ES-I3 (cell line): Measurements from ENCODE around the gene FOSL2.

ENCODE experiments used
- H3K36me3 ChIP-seq: 2 replicates; pipeline ENCODE4 v1.6.1; 2013; ENCODE audit warnings: mild to moderate bottlenecking, low read length, control low read depth, moderate library complexity; ENCODE audit not compliant: insufficient read depth
- H3K4me1 ChIP-seq: 2 replicates; pipeline ENCODE4 v1.6.1; 2013; ENCODE audit warnings: mild to moderate bottlenecking, control low read depth, low read length; ENCODE audit not compliant: insufficient read depth
- H3K9ac ChIP-seq: 2 replicates; pipeline ENCODE4 v1.6.1; 2013; ENCODE audit warnings: low read depth, mild to moderate bottlenecking, low read length, moderate library complexity
- H3K9me3 ChIP-seq: 2 replicates; pipeline ENCODE4 v1.6.1; 2013; ENCODE audit warnings: mild to moderate bottlenecking, low read length, moderate library complexity; ENCODE audit not compliant: control insufficient read depth, insufficient read depth

FOSL2 gene

GRCh38 chr2:28413899-28414295 lies 21.2 kb downstream of the FOSL2 start:
- H3K9ac ChIP-seq: no peak overlapping the region
- no peaks in the 10 kb centered on the region for H3K36me3 ChIP-seq
- H3K4me1 ChIP-seq: peaks cover 9% of the 10 kb centered on the region; the same call in 1 of the 2 replicates
- H3K9me3 ChIP-seq: no peaks in the 10 kb centered on the region

GRCh38 chr2:28414583-28414982 lies 21.9 kb downstream of the FOSL2 start:
- 0 out of 2 replicates have a peak, but pooled peaks cover 9% of the 10 kb centered on the region for H3K4me1 ChIP-seq
- no peak overlapping the region for H3K9ac ChIP-seq
- no peaks in the 10 kb centered on the region for H3K9me3 ChIP-seq
- H3K36me3 ChIP-seq: no peaks in the 10 kb centered on the region

GRCh38 chr2:28415010-28415409 lies 22.4 kb downstream of the FOSL2 start:
- Histone ChIP-seq H3K4me1 (0 out of 2 replicates have a peak, but pooled peaks cover 9% of the 10 kb centered on the region), H3K36me3 (no peaks in the 10 kb centered on the region), H3K9me3 (no peaks in the 10 kb centered on the region), H3K9ac (no peak overlapping the region)

DNA sequence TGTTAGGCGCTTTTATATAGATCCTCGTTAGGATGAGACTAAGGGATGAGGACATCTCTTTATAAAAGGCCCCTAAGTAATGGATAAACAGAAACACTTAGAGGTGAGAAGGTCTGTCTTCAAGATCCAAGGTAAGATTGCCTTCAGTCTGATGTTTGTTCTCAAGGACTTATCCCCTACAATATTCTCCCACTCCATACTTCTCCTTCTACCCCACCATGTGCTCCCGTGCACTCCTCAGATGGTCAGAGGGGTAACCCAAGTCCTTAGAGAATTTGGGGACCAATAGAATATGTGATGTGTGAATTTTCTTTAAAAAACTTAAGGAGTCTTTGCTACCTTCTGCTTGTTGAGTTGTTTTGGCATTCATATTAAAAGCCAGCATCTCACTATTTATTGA lies 23.1 kb downstream of the FOSL2 start:
- no peak overlapping the region for H3K9ac ChIP-seq
- H3K36me3 ChIP-seq: no peaks in the 10 kb centered on the region
- no peaks in the 10 kb centered on the region for H3K9me3 ChIP-seq
- 0 out of 2 replicates have a peak, but pooled peaks cover 9% of the 10 kb centered on the region for H3K4me1 ChIP-seq

DNA sequence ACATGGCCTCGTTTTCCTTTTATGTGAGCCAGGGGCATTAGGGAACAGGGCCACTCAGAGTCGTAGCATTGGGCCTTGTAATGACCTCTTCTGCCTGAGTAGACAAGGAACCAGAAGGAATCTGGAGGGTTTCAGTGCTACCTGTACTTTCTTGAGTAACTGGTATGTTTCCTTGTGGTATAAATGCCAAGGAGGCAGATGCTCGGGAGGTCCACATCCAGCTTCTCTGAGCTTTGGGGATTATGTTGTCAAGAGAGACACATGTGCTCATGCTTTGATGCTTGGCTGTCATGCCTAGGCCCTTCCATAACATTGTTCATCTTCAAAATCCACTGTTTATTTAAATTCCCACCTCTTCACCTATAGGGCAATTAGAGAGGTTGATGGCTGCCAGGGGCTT lies 26.3 kb downstream of the FOSL2 start:
- peaks cover 2% of the 10 kb centered on the region; the same call in 1 of the 2 replicates for H3K4me1 ChIP-seq
- H3K9me3 ChIP-seq: no peaks in the 10 kb centered on the region
- no peaks in the 10 kb centered on the region for H3K36me3 ChIP-seq
- H3K9ac ChIP-seq: no peak overlapping the region

DNA sequence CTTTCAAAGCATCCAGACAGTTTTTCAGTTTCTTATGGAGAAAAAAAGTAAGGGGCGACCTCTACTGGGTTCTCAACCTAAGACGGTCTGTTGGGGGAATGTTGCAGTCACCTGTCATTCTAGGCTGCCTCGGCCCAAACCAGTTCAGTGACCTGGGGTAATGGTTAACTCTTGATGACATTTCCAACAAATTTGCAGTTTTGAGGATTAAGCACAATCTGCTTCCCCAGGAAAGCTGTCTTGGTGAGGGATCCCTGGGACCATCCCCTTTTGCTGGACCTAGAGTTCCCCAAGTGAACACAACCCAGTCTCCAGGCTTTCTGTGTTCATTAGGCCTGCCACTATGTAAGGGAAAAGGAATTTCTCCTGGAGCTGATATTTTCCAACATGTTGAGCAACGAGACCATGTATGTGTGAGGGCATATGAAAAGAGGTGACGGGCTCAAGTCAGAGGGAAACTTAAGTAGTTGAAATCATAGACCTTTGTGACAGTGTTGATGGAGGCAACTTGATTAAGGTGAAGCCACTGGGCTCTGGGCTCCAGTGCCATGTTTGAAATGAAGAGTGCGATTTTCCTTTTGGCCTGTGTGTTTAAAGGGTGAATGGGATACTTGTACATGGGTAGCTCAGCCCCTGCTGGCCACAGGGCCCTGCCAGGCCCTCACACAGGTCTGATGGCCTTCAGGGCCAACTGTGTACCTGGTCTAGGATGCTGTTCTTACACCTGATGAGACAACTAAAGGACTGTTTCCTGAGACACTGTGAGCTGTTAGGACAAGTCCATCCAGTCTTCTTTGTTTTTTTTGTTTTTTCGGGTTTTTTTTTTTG lies 27.0 kb downstream of the FOSL2 start:
- Histone ChIP-seq H3K4me1 (no peaks in the 10 kb centered on the region; the same call in 1 of the 2 replicates), H3K9me3 (no peaks in the 10 kb centered on the region), H3K9ac (no peak overlapping the region), H3K36me3 (no peaks in the 10 kb centered on the region)

DNA sequence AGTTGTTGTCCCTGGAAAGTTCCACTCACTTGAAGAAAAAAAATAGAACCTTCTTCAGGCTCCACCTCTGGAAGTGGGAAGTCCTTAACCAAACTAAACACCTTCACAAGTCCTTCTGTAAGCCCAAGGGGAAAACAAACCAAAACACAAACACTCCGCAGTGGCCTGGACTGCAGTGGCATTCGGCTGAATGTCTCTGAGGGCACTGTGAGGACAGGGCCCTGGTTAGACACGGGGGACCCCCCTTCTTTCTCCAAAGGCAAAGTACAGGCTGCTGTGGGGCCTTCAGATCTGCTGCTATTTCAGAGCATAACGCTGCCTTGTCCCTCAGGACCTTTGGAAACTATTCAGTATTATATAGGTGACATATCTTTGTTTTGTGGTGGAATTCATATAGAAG lies 28.1 kb downstream of the FOSL2 start:
- no peaks in the 10 kb centered on the region; the same call in 1 of the 2 replicates for H3K4me1 ChIP-seq
- H3K36me3 ChIP-seq: no peaks in the 10 kb centered on the region
- H3K9me3 ChIP-seq: no peaks in the 10 kb centered on the region
- no peak overlapping the region for H3K9ac ChIP-seq

GRCh38 chr2:28422908-28423741 lies 30.5 kb downstream of the FOSL2 start:
- H3K36me3 ChIP-seq: no peaks in the 10 kb centered on the region
- no peaks in the 10 kb centered on the region; the same call in 1 of the 2 replicates for H3K4me1 ChIP-seq
- no peak overlapping the region for H3K9ac ChIP-seq
- no peaks in the 10 kb centered on the region for H3K9me3 ChIP-seq

DNA sequence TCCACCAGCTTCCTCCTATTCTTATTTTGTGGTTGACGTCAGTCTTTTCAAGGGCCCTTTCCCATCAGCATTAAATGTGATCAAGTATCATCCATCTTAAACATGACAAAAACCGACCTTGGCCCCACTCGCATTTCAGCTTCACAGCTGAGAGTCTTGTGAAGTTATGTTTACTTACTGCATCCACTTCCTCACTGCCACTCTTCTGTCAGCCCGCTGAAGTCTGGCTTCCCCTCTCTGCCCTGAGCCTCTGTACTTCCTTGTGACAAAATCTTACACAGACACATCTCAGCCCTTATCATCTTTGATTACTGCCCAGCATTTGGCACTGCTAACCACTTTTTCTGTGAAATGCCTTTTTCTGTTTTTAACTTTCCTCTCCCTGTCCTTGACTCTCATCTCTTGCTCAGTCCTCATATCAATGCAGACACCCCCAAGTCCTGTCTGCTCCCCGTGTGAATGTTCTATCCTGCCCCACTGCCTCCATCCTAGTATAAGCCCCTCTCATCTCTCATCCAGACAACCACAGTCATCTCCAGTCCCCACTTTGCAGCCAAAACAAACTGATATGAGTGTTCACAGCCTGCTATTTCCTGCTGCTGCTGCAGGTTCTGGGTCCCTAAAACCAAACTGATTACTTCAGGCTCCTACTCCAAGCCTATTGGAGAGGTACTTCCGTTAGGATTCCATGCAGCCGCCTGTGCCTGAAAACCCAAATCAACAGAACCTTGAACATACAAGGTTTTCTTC lies 31.4 kb downstream of the FOSL2 start:
- Histone ChIP-seq H3K4me1 (no peaks in the 10 kb centered on the region; the same call in 1 of the 2 replicates), H3K9me3 (no peaks in the 10 kb centered on the region), H3K9ac (no peak overlapping the region), H3K36me3 (no peaks in the 10 kb centered on the region)

GRCh38 chr2:28424799-28425463 lies 32.3 kb downstream of the FOSL2 start:
- Histone ChIP-seq H3K9ac (no peak overlapping the region), H3K4me1 (no peaks in the 10 kb centered on the region; the same call in 1 of the 2 replicates), H3K9me3 (no peaks in the 10 kb centered on the region), H3K36me3 (no peaks in the 10 kb centered on the region)

- no peak overlapping the region for H3K9ac ChIP-seq
- no peaks in the 10 kb centered on the region for H3K9me3 ChIP-seq
- H3K4me1 ChIP-seq: no peaks in the 10 kb centered on the region; the same call in 1 of the 2 replicates
- H3K36me3 ChIP-seq: no peaks in the 10 kb centered on the region
Observed at GRCh38 chr2:28425464-28425835, 32.8 kb downstream of the FOSL2 start.

GRCh38 chr2:28427741-28428415 lies 35.2 kb downstream of the FOSL2 start:
- no peak overlapping the region for H3K9ac ChIP-seq
- H3K9me3 ChIP-seq: no peaks in the 10 kb centered on the region; the same call in 1 of the 2 replicates
- no peaks in the 10 kb centered on the region for H3K36me3 ChIP-seq
- no peaks in the 10 kb centered on the region; the same call in 1 of the 2 replicates for H3K4me1 ChIP-seq

DNA sequence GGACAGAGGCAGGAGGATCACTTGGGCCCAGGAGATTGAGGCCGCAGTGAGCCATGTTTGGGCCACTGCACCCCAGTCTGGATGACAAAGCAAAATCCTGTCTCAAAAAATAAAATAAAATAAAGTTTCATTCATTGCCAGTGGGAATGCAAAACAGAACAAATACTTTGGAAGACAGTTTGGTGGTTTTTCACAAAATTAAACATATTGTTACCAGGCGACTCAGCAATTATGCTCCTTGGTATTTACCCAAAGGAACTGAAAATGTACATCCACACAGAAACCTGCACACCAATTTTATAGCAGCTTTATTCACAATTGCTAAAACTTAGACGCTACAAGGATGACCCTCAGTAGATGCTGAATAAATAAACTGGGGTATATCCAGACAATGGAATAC lies 35.8 kb downstream of the FOSL2 start:
- no peaks in the 10 kb centered on the region; the same call in 1 of the 2 replicates for H3K4me1 ChIP-seq
- no peaks in the 10 kb centered on the region for H3K36me3 ChIP-seq
- no peaks in the 10 kb centered on the region; the same call in 1 of the 2 replicates for H3K9me3 ChIP-seq
- H3K9ac ChIP-seq: no peak overlapping the region
